BE2C (cell line): ENCODE data around the gene DYRK1A.

Experiments used
- DNase-seq: peaks from one replicate; pipeline ENCODE4 v3.0.0-alpha.2; 2020
- H3K27me3 ChIP-seq: fragments of 250-450 bp; sonication (Bioruptor Pico); 2 replicates; pipeline ENCODE4 v1.5.1; 2020; ENCODE audit warnings: mild to moderate bottlenecking
- H3K36me3 ChIP-seq: fragments of 250-450 bp; sonication (Bioruptor Pico); 2 replicates; pipeline ENCODE4 v1.5.1; 2020; ENCODE audit warnings: mild to moderate bottlenecking
- H3K4me1 ChIP-seq: fragments of 250-450 bp; sonication (Bioruptor Pico); 2 replicates; pipeline ENCODE4 v1.5.1; 2020
- H3K4me3 ChIP-seq: 2 replicates; pipeline ENCODE4 v1.5.1; 2011; ENCODE audit warnings: low read depth, low read length
- H3K9me3 ChIP-seq: fragments of 250-450 bp; sonication (Bioruptor Pico); 2 replicates; pipeline ENCODE4 v1.5.1; 2020
- CTCF ChIP-seq: IDR thresholded peaks from 2 replicates; pipeline ENCODE4 v1.5.1; 2012; ENCODE audit warnings: mild to moderate bottlenecking, low read depth, low read length

The DYRK1A gene

GRCh38 chr21:37445228-37445627 lies 78.7 kb downstream of the DYRK1A start:
- TF ChIP-seq CTCF, result no peak
- H3K36me3 ChIP-seq, result peaks cover 3% of the 10 kb centered on the region
- H3K4me1 ChIP-seq, result peaks cover 9% of the 10 kb centered on the region
- H3K27me3 ChIP-seq, result no peaks in the 10 kb centered on the region
- DNase-seq, result no peak
- H3K9me3 ChIP-seq, result no peaks in the 10 kb centered on the region; the same call in 1 of the 2 replicates
- H3K4me3 ChIP-seq, result no peak overlapping the region

- no peak for DNase-seq
- no peak overlapping the region for H3K4me3 ChIP-seq
- TF ChIP-seq CTCF, result peak; percentile 20; the same call in 1 of the 2 replicates
- peaks cover 16% of the 10 kb centered on the region for H3K4me1 ChIP-seq
- no peaks in the 10 kb centered on the region for H3K27me3 ChIP-seq
- no peaks in the 10 kb centered on the region; the same call in 1 of the 2 replicates for H3K9me3 ChIP-seq
- H3K36me3 ChIP-seq, result peaks cover 6% of the 10 kb centered on the region
Observed at GRCh38 chr21:37446552-37446951, 80.0 kb downstream of the DYRK1A start.

GRCh38 chr21:37447288-37447936 lies 80.8 kb downstream of the DYRK1A start:
- Histone ChIP-seq H3K4me1 (peaks cover 16% of the 10 kb centered on the region), H3K4me3 (no peak overlapping the region), H3K27me3 (no peaks in the 10 kb centered on the region), H3K36me3 (peaks cover 6% of the 10 kb centered on the region), H3K9me3 (no peaks in the 10 kb centered on the region; the same call in 1 of the 2 replicates)
- no peak for TF ChIP-seq CTCF
- DNase-seq, result no peak

GRCh38 chr21:37449302-37449937 lies 82.8 kb downstream of the DYRK1A start:
- DNase-seq, result no peak
- H3K9me3 ChIP-seq, result no peaks in the 10 kb centered on the region; the same call in 1 of the 2 replicates
- peaks cover 19% of the 10 kb centered on the region for H3K4me1 ChIP-seq
- H3K36me3 ChIP-seq, result peaks cover 6% of the 10 kb centered on the region
- no peak overlapping the region for H3K4me3 ChIP-seq
- H3K27me3 ChIP-seq, result no peaks in the 10 kb centered on the region
- no peak for TF ChIP-seq CTCF

GRCh38 chr21:37450445-37450941 lies 83.9 kb downstream of the DYRK1A start:
- Histone ChIP-seq H3K9me3 (no peaks in the 10 kb centered on the region), H3K36me3 (peaks cover 7% of the 10 kb centered on the region), H3K4me1 (peaks cover 23% of the 10 kb centered on the region), H3K27me3 (no peaks in the 10 kb centered on the region), H3K4me3 (no peak overlapping the region)
- DNase-seq, result no peak
- no peak for TF ChIP-seq CTCF

GRCh38 chr21:37451446-37451845 lies 84.9 kb downstream of the DYRK1A start:
- Histone ChIP-seq H3K36me3 (peaks cover 11% of the 10 kb centered on the region), H3K27me3 (no peaks in the 10 kb centered on the region), H3K9me3 (no peaks in the 10 kb centered on the region), H3K4me1 (peaks cover 27% of the 10 kb centered on the region), H3K4me3 (no peak overlapping the region)
- no peak for DNase-seq
- TF ChIP-seq CTCF, result no peak
